ENCODE results near the gene SOSTDC1. TPM values are rescaled to one million over a fixed set of nuclear protein-coding genes. Genes with fewer than 3 reads are reported as not detected.

SOSTDC1 gene
- total RNA-seq, 1 experiment from 2014 or later: 0.20 TPM

GRCh38 chr7:16432425-16432731 is 33.2 kb downstream of the SOSTDC1 start:
- no peak overlapping the region for H3K4me2 ChIP-seq (ENCODE audit: low read length)
- peaks cover 0 to 6% of the 10 kb centered on the region in 2 experiments; a peak in 2 of 4 replicates for H3K4me1 ChIP-seq (ENCODE audit: control insufficient read depth in 1 of 2, insufficient read depth in 2 of 2, low read length in 2 of 2)
- no peaks in the 10 kb centered on the region for H3K79me2 ChIP-seq (ENCODE audit: insufficient read depth, low read length)
- ChIA-PET POLR2A (no interaction called here), CTCF (interaction anchor here (1.0 to 5.8 kb wide), 5 partner anchors 9 to 132 kb away, joined by 3 to 74 read pairs (median 4); no protein-coding TSS in a partner anchor), RAD21 (ENCODE audit: low non-redundant PET in 1 of 2, low total read pairs in 2 of 2, uncharacterized antibody in 2 of 2, unreplicated experiment in 2 of 2) (interaction anchor here (1.1 to 2.5 kb wide), 2 partner anchors 132 to 133 kb away, joined by 3 to 13 read pairs; no protein-coding TSS in a partner anchor)
- BruUV-seq (replicated peaks): no TSS peak
- intact Hi-C loops (cut with micrococcal nuclease): loop anchor here (1.0 to 5.0 kb wide), 2 partner anchors 133 to 485 kb away; no protein-coding TSS in a partner anchor
- no peak for DNase-seq (ENCODE audit: low read depth, low spot score)
- no peaks in the 10 kb centered on the region for H4K20me1 ChIP-seq (ENCODE audit: insufficient read depth)
- H3K4me3 ChIP-seq (replicated peaks in 1 of 2; ENCODE audit: low read depth in 1 of 2, low read length in 2 of 2): no peak overlapping the region
- no peaks in the 10 kb centered on the region for H3K27me3 ChIP-seq (ENCODE audit: insufficient read depth, low read length)
- H3K9ac ChIP-seq (ENCODE audit: low read length): no peak overlapping the region
- no peaks in the 10 kb centered on the region for H3K36me3 ChIP-seq (ENCODE audit: control insufficient read depth in 1 of 2, insufficient read depth in 2 of 2, low read length in 2 of 2)
- no peak overlapping the region for H2AFZ ChIP-seq (ENCODE audit: low read depth, low read length, poor library complexity, severe bottlenecking)
- no peak for ATAC-seq
- H3K9me2 ChIP-seq (ENCODE audit: insufficient read depth): 0 out of 2 replicates have a peak, but pooled peaks cover 4% of the 10 kb centered on the region
- no peak overlapping the region for H3K27ac ChIP-seq (ENCODE audit: low read depth, low read length)
- TF ChIP-seq CEBPB (IDR thresholded peaks at IDR 0.05; ENCODE audit: low read depth) (no peak), EZH2phosphoT487 (IDR thresholded peaks at IDR 0.05; ENCODE audit: borderline replicate concordance) (no peak), EGR1 (IDR thresholded peaks at IDR 0.05; ENCODE audit: low read depth) (no peak)
- H3K9me3 ChIP-seq (ENCODE audit: control insufficient read depth in 1 of 2, insufficient read depth in 1 of 2, low read depth in 1 of 2, low read length in 2 of 2): no peaks in the 10 kb centered on the region

GRCh38 chr7:16431646-16432424 is 33.7 kb downstream of the SOSTDC1 start:
- no TSS peak for BruUV-seq (replicated peaks)
- TF ChIP-seq RAD21 (IDR thresholded peaks at IDR 0.05; ENCODE audit: low read depth) (peak; percentile 79), EZH2 (IDR thresholded peaks at IDR 0.05) (no peak), CTCF (IDR thresholded peaks at IDR 0.05 in 2 of 3, conservative IDR thresholded peaks at IDR 0.05 in 1 of 3; ENCODE audit: borderline replicate concordance in 1 of 3, insufficient read depth in 1 of 3, low read depth in 2 of 3, low read length in 2 of 3) (peak; percentile 51 to 86 (median 72))

More at GRCh38 chr7:16431646-16432424, 33.7 kb downstream of the SOSTDC1 start:
- Histone ChIP-seq H3K9me2 (ENCODE audit: insufficient read depth) (0 out of 2 replicates have a peak, but pooled peaks cover 4% of the 10 kb centered on the region), H3K27ac (ENCODE audit: low read depth, low read length) (no peak overlapping the region), H2AFZ (ENCODE audit: low read depth, low read length, poor library complexity, severe bottlenecking) (no peak overlapping the region), H3K79me2 (ENCODE audit: insufficient read depth, low read length) (no peaks in the 10 kb centered on the region), H3K4me3 (replicated peaks in 1 of 2; ENCODE audit: low read depth in 1 of 2, low read length in 2 of 2) (no peak overlapping the region), H4K20me1 (ENCODE audit: insufficient read depth) (no peaks in the 10 kb centered on the region), H3K9ac (ENCODE audit: low read length) (no peak overlapping the region), H3K27me3 (ENCODE audit: insufficient read depth, low read length) (no peaks in the 10 kb centered on the region), H3K4me1 (ENCODE audit: control insufficient read depth in 1 of 2, insufficient read depth in 2 of 2, low read length in 2 of 2) (peaks cover 0 to 6% of the 10 kb centered on the region in 2 experiments; a peak in 2 of 4 replicates), H3K36me3 (ENCODE audit: control insufficient read depth in 1 of 2, insufficient read depth in 2 of 2, low read length in 2 of 2) (no peaks in the 10 kb centered on the region), H3K9me3 (ENCODE audit: control insufficient read depth in 1 of 2, insufficient read depth in 1 of 2, low read depth in 1 of 2, low read length in 2 of 2) (no peaks in the 10 kb centered on the region), H3K4me2 (ENCODE audit: low read length) (no peak overlapping the region)
- POLR2A ChIA-PET: interaction anchor here (0.9 kb wide), 1 partner anchor 133 kb away, joined by 3 read pairs; no protein-coding TSS in a partner anchor
- CTCF ChIA-PET: interaction anchor here (1.0 to 5.8 kb wide), 5 partner anchors 8 to 133 kb away, joined by 3 to 74 read pairs (median 4); no protein-coding TSS in a partner anchor
- ATAC-seq: peak; percentile 96
- DNase-seq (ENCODE audit: low read depth, low spot score): peak; percentile 54
- intact Hi-C loops (cut with micrococcal nuclease): loop anchor here (1.0 to 5.0 kb wide), 3 partner anchors 133 to 485 kb away; no protein-coding TSS in a partner anchor
- RAD21 ChIA-PET (ENCODE audit: low non-redundant PET in 1 of 2, low total read pairs in 2 of 2, uncharacterized antibody in 2 of 2, unreplicated experiment in 2 of 2): interaction anchor here (0.8 to 2.5 kb wide), 3 partner anchors 133 kb away, joined by 3 to 13 read pairs (median 5); no protein-coding TSS in a partner anchor
